ENCODE results near the gene OR7A17.

OR7A17 gene

DNA sequence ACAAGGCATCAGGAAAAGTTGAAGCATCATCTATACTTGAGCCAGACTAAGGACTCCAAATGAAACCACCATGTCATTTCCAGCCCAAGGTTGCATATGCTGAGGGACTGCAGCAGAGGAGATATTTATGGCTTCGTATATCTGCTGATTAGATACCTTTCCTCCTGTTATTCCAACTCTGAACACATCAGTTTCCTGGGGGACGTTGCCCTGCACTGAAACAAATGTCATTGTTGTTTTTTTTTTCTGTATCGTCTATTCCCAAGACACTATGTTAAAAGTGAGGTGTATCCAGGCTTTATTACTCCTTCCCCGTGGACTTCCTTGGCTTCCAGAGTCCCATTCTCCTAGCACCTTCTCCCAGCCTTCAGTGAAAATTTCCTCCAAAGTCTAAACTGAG is at the start of gene OR7A17:
OR7A17 (minus strand) TSS at position 101 of the 400 bp plus-strand sequence. CDS start 4,777 bp downstream, outside the sequence.
- no peak for DNase-seq

DNA sequence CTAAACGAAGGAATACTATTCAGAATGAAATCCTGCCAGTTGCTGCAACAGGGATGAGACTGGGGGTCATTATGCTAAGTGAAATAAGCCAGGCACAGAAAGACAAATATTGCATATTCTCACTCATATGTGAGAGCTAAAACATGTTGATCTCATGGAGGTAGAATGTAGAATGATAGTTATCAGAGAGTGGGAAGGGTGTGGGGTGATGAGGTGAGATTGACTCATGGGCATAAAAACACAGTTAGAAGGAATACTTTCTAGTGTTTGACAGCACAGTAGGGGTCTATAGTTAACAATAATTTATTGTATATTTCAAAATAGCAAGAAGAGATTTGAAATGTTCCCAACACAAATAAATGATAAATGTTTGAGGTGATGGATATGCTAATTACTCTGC is 47.6 kb upstream of the OR7A17 start:
- no peak for DNase-seq

DNA sequence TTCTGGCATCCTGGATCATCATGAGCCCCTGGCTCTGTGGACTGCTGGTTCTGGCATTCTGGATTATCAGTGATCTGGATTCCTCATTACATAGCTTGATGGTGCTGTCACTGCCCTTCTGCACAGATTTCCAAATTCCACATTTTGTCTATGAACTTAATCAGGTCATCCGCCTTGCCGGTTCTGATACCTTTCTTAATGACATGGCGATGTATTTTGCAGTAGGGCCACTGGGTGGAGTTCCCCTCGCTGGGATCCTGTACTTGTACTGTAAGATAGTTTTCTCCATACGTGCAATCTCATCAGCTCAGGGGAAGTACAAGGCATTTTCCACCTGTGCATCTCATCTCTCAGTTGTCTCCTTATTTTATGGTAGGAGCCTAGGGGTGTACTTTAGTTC is 30.9 kb upstream of the OR7A17 start:
- no peak for DNase-seq

DNA sequence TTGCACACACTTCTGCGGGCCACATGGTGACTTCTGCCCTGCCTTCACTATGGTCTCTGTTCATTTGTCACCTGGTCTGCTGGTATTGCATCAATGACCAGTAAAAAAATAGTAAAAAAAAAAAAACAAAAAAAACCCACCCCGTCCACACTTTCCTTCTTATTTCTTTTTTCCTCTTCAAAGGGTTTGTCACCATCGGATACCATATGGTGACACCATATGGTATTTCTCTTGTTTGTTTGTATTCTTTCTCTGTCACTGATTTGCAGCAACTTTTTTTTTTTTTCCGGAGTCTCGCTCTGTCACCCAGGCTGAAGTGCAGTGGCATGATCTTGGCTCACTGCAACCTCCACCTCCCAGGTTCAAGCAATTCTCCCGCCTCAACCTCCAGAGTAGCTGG is 29.2 kb upstream of the OR7A17 start:
- no peak for DNase-seq

DNA sequence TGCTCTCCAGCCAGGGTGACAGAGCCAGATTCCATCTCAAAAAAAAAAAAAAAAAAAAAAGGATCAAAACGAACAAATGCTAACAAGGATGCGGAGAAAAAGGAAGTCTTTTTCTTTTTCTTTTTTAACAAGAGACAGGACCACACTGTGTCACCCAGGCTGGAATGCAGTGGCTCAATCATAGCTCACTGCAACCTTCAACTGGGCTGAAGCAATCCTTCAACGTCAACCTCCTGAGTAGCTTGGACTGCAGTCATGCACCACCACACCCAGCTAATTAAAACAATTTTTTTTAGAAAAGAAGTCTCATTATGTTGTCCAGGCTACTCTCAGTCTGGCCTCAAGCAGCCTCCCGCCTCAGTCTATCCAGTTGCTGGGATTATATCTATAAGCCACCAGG is 20.8 kb upstream of the OR7A17 start:
- DNase-seq: no peak

DNA sequence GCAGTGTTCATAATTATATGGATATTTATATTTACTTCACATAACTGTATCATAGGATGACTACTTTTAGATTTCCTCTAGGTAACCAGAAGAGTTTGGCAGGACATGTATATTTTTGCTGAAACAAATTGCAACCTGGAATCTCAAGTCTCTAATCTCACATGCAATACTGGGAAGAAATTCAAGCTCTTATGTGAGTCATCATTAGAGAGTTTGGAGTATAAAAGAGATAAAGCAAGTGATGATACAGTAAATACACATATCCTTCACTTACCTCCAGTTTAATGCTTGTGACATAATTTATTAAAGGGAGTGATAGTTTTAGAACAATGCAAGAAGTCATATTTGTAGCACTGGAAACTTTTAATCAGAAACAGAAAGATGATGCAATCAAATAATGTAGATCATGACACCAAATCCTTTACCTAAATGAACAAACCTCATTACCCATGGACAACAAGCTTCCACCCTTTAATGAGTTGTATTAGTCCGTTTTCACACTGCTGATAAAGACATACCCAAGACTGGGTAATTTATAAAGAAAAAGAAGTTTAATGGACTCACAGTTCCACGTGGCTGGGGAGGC is 15.8 kb upstream of the OR7A17 start:
- no peak for DNase-seq

DNA sequence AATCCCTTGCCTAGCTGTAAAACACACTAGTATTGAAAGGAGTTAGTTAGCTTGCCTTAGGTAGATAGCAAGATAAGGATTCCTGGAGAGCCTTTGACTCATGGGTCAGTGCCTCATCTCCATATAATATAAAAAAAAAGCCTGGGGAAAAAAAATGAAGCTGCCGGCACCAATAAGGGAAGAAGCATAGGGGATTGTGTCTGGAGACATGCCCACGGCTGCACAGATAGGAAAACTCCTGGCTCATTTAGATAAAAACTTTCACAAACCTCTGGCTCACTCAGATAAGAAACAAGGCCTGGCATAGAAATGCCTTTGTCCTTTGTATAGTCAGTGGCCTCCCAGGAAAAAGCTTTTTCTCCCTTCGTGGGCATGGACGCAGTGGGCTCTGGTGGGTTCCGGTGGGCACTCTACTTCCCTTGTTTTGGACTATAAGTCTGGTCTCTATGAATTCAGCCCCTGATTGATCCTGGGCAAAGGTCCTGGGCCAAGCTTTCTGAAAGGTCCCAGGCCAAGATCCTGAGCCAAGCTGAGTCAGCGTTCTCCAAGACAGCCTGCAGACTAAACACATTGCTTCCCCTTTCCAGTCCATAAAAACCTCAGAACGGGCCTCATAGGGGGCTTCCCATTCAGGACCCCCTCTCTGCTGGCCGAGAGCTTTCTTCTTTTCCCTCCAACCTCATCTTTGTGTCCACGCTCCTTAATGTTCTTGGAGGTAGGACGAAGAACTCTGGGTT is 4.9 kb upstream of the OR7A17 start:
- no peak for DNase-seq

DNA sequence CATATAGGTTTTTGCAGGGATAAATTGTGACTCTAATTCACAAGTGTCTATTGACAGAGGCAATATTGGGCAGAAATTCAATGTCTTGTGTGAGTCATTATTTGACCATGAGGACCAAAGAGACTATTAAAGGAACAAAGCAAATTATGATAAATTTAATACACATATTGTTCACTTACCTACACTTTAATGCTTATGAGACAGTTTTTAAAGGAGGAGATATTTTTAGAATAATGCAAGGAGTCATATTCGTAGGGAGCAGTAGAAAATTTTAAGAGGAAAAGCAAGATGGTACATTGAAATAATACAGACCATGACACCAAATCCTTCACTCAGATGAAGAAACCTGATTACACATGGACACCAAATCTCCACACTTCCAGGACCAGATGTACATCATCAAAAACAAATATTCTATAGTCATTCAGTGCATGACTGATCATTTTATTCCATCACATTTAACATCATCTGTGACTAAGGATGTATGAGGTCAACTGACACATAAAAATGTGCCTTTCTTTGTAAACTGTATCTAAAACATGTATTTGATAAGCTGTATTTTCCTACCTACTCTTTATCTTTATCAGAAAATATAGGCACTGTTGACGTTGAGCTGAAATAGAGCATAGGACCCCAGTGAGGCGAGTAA is 4.2 kb upstream of the OR7A17 start:
- no peak for DNase-seq

DNA sequence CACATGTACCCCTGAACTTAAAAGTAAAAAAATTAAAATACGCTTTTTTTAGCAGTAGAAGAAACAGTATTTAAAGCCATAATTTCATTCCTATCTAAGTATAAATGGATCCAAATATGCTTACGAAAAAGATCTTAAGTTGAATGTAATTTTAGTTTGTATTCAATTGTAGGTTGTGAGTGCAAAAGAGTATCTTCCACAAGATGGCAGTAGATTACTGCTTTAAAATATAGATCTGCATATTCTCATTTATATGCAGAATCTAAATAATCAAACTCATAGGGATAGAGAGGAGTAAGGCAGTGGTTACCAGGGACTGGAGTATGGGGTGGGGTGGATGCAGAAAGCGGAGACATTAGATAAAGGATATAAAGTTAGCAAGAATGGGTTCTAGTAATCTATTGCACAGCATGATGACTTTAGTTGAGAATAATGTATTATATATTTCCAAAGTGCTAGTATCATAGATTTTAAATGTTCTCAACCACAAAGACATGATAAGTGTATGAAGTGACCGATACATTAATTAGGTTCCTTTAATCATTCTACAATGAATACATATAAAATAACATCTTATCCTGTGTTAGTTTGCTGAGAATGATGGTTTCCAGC is 14.2 kb downstream of the OR7A17 start:
- peak in 1 of 2 experiments; percentile 18 for DNase-seq

DNA sequence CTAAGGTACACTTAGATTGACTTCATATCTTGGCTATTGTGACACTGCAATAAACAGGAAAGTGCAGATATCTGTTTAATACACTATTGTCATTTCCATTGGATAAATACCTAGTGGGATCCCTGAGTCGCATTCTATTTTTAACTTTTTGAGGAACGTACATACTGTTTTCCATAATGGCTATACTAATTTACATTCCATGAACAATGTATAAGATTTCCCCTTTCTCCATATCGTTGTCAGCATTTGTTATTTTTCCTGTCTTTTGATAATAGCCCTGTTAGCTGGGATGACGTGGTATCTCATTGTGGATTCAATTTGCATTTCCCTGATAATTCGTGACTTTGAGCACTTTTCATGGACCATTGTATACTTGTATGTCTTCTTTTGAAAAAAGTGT is 17.4 kb downstream of the OR7A17 start:
- DNase-seq: no peak

DNA sequence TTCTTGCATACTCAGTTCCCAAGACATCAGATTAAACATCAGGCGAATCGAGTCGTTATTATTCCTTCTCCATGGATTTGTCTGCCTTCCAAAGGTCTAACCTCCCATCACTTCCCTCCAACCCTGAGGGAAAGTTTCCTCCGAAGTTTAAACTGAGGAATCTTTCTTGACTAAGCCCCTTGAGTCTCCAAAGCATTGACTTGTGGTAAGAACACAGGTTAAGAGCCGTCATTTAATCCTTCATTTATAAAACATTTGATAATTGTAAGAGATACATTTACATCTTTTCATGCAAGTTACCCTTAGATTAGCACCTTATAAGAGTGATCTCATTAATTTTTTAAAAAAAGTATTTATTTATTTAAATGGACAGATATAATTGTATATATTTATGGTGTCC is 37.1 kb downstream of the OR7A17 start, which contains the start of gene OR7A10:
OR7A10 (minus strand) TSS at position 101 of the 400 bp plus-strand sequence. CDS start 7,045 bp downstream, outside the sequence.
- no peak for DNase-seq

DNA sequence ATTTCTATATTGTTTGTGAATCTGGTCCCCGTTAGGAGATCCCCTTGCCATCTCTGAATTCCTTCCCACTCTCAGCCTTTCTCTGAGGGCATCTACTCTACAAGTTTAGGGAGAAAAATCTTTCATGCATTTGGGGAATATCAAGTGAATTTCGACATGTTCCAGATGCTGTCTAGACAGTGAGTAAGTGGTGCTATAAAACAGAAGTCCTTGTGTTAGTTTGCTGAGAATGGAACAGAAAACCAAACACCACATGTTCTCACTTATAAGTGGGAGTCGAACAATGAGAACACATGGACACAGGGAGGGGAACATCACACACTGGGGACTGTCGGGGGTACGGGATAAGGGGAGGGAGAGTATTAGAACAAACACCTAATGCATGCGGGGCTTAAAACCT is 42.4 kb downstream of the OR7A17 start:
- DNase-seq: no peak

DNA sequence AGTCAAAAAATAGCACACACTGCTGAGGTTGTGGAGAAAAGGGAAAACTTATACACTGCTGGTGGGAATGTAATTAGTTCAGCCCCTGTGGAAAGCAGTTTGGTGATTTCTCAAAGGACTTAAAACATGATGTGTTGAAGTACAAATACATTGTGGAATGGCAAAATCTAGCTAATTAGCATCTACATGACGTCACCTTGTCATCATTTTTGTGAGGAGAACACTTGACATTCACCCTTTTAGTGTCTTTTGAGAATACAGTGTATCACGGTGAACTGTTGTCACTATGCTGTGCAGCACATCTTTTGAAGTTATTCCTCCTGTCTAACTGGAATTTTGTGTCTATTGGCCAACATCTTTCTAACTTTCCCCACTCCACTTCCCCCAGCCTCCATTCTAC is 42.8 kb downstream of the OR7A17 start:
- no peak for DNase-seq

DNA sequence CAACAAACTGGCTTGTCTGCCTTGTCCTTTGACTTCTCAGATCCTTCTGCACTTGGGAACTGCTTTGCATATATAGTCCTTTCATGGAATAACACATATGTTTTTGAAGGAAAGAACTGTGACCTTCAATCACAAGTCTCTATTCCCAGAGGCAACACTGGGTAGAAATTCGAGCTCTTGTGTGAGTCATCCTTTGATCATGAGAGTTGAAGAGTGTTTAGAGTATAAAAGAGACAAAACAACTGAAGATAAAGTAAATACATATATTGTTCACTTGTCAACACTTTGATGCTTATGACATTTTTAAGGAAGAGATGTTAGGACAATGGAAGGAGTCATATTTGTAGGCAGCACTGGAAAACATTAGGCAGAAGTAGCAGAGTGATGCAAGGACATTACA is 45.7 kb downstream of the OR7A17 start:
- DNase-seq: no peak

DNA sequence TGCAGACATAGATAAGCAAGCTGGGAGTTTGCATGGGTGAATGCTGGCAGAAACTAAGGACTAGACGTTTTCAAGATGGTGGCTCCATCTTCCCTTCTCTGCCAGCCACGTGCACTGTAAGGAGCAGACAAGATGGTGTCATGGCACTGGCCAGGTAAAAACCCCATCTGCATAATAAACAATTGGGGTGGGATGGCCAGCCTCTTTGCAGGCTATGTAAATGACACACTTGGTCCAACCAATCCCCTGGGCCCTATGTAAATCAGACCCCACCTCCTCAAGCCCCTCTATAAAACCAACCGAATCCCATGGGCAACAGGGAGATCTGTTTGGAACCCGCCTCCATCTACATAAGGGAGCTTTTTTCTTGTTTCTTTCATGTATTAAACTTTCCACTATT is 48.5 kb downstream of the OR7A17 start:
- DNase-seq: no peak

DNA sequence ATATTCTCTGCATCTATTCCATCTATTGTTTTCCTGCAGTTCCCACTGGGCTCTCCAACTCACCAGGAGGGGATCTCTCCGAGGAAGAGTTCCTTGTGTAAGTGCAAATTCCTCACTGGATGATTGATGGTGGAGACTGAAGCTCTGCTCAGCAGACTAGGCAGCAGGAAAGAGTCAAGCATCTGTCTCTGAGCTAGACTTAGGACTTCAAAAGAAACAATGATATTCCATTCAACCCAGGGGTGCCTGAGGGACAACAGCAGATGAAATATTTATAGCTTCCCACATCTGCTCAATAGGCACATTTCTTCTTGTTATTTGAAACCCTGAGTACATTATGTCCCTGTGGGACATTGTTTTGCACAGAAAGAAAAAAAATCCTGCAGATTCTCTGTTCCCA is 50.9 kb downstream of the OR7A17 start, which contains the start of the genes OR7A5 and OR7C1:
OR7A5 (minus strand) TSS at position 175 of the 400 bp plus-strand sequence. CDS start 6,944 bp downstream, outside the sequence.
OR7C1 (minus strand) TSS at position 175 of the 400 bp plus-strand sequence. CDS start 35,049 bp downstream, outside the sequence.
- no peak for DNase-seq

DNA sequence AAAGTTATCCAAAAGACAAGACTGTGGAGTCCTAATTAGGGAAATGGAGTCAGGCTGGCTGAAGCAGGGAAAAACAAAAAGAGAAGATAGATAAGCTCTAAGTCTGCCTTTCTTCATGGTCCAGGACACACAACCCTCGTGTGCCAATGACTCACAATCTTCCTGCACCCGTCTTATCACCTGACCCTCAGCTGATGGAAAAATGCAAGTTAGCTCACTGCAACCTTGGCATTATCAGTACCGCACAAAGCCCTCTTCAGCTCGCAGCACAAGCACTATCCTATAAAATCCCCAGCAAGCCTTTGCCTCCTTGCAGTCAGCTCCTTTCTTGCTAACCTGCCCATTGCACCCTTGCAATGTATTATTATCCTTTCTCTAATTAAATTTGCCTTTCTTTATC is 55.2 kb downstream of the OR7A17 start:
- DNase-seq: no peak
